B cell (primary cell): ENCODE data around the gene EPHB1. TPM values are rescaled to one million over a fixed set of nuclear protein-coding genes. Genes with fewer than 3 reads are reported as not detected.
"Not testable (repeated sequence)": the region's sequence is repeated elsewhere in the genome, so short reads cannot be mapped to it uniquely, and the experiment has no call there.

Experiments
- ATAC-seq: fragments of 200-7000 bp; cut with Tn5 transposase; one replicate; pipeline ENCODE4 v1.10.0; 2021; ENCODE audit warnings: low read depth, mild to moderate bottlenecking, moderate number of reproducible peaks, moderate library complexity
- CTCF ChIA-PET: fragments of 350-600 bp; sonication (Branson Sonifier 250); formaldehyde crosslinking; loops from one replicate; lab custom pipeline; 2021; ENCODE audit warnings: antibody characterized with exemption, inconsistent platforms; lab: Charles Lee
- POLR2A ChIA-PET: fragments of 350-600 bp; sonication (Branson Sonifier 250); formaldehyde crosslinking; loops from one replicate; lab custom pipeline; 2021; ENCODE audit warnings: antibody characterized with exemption; lab: Charles Lee
- DNase-seq: peaks from one replicate; pipeline ENCODE4 v3.0.0; 2013
- H2AFZ ChIP-seq: 2 replicates; pipeline ENCODE4 v1.6.1; 2012; ENCODE audit warnings: mild to moderate bottlenecking, low read depth, low read length; ENCODE audit not compliant: insufficient read depth, poor library complexity, severe bottlenecking
- H3K27ac ChIP-seq, 2 donors: 1 replicate in 1 of 2; 2 replicates in 1 of 2; pipeline ENCODE4 v1.5.1; 2012 to 2013; ENCODE audit warnings: low read length in 2 of 2, mild to moderate bottlenecking in 2 of 2, moderate library complexity in 1 of 2
- H3K27me3 ChIP-seq, 4 experiments: fragments of 200-600 bp in 1 of 4; sonication (generic) in 1 of 4; replicated peaks in 1 of 4; 1 replicate in 2 of 4; 2 replicates in 2 of 4; pipeline versions ENCODE4 v1.6.1 to v1.7.0; 2013 to 2016; ENCODE audit warnings: low read length in 3 of 4, mild to moderate bottlenecking in 2 of 4, mixed read lengths in 1 of 4, moderate library complexity in 1 of 4; ENCODE audit not compliant: insufficient read depth in 4 of 4, control insufficient read depth in 3 of 4; ENCODE audit errors: control extremely low read depth in 1 of 4
- H3K36me3 ChIP-seq, 2 experiments: replicated peaks in 1 of 2; 1 replicate in 1 of 2; 2 replicates in 1 of 2; pipeline versions ENCODE4 v1.6.1 to v1.7.1; 2013; ENCODE audit warnings: low read length in 1 of 2; ENCODE audit not compliant: insufficient read depth in 2 of 2, control insufficient read depth in 1 of 2; ENCODE audit errors: control extremely low read depth in 1 of 2, extremely low read depth in 1 of 2
- H3K4me1 ChIP-seq, 2 donors: fragments of 200-600 bp in 1 of 2; sonication (generic) in 1 of 2; 1 replicate in 1 of 2; 2 replicates in 1 of 2; pipeline versions ENCODE4 v1.5.1 to v1.6.1; 2013 to 2017; ENCODE audit warnings: low read length in 2 of 2; ENCODE audit not compliant: control insufficient read depth in 2 of 2, insufficient read depth in 2 of 2
- H3K4me2 ChIP-seq: replicated peaks from 2 replicates; pipeline ENCODE3; 2012; ENCODE audit warnings: mild to moderate bottlenecking, low read depth, low read length; ENCODE audit not compliant: poor library complexity, severe bottlenecking
- H3K4me3 ChIP-seq, 5 experiments: fragments of 200-600 bp in 1 of 5; sonication (generic) in 1 of 5; 1 replicate in 3 of 5; 2 replicates in 2 of 5; pipeline versions ENCODE4 v1.5.1 to v1.7.0; 2011 to 2016; ENCODE audit warnings: low read length in 4 of 5, mild to moderate bottlenecking in 4 of 5, low read depth in 2 of 5, control low read depth in 1 of 5, moderate library complexity in 1 of 5; ENCODE audit not compliant: insufficient read depth in 1 of 5; ENCODE audit errors: control extremely low read depth in 1 of 5, extremely low read depth in 1 of 5
- H3K79me2 ChIP-seq: fragments of 200-600 bp; sonication (generic); one replicate; pipeline ENCODE4 v1.6.0; 2016; ENCODE audit warnings: low read length; ENCODE audit not compliant: control insufficient read depth, insufficient read depth
- H3K9ac ChIP-seq: fragments of 200-600 bp; sonication (generic); 2 replicates; pipeline ENCODE4 v1.6.1; 2017; ENCODE audit warnings: mild to moderate bottlenecking, low read length, moderate library complexity
- H3K9me3 ChIP-seq, 3 donors: one replicate each; pipeline versions ENCODE4 v1.6.1 to v1.7.1; 2013; ENCODE audit warnings: low read length in 2 of 3; ENCODE audit not compliant: control insufficient read depth in 2 of 3, insufficient read depth in 1 of 3; ENCODE audit errors: control extremely low read depth in 1 of 3
- H4K20me1 ChIP-seq: 2 replicates; pipeline ENCODE4 v1.6.0; 2012; ENCODE audit warnings: mild to moderate bottlenecking, low read length; ENCODE audit not compliant: insufficient read depth, control insufficient read depth, poor library complexity, severe bottlenecking
- H3K27ac Mint-ChIP-seq: one replicate; pipeline ENCODE4 v1.8.0; 2021; ENCODE audit warnings: mixed read lengths
- H3K27me3 Mint-ChIP-seq: one replicate; pipeline ENCODE4 v1.8.0; 2021; ENCODE audit warnings: mixed read lengths
- H3K4me1 Mint-ChIP-seq: one replicate; pipeline ENCODE4 v1.8.0; 2021; ENCODE audit warnings: mixed read lengths
- H3K4me3 Mint-ChIP-seq: one replicate; pipeline ENCODE4 v1.8.0; 2021; ENCODE audit warnings: mixed read lengths
- H3K9me3 Mint-ChIP-seq: one replicate; pipeline ENCODE4 v1.8.0; 2022; ENCODE audit warnings: mixed read lengths; ENCODE audit not compliant: insufficient read depth
- CTCF ChIP-seq: fragments of 200-600 bp; IDR thresholded peaks from one replicate; pipeline ENCODE4 v1.8.0; 2022; ENCODE audit warnings: antibody characterized with exemption, mild to moderate bottlenecking
- EZH2 ChIP-seq: IDR thresholded peaks from 2 replicates; pipeline ENCODE4 v1.6.1; 2012; ENCODE audit warnings: borderline replicate concordance, low read depth, mild to moderate bottlenecking, moderate library complexity, low read length; ENCODE audit not compliant: insufficient read depth, poor library complexity, severe bottlenecking
- WGBS: methylation state at CpG from one replicate; pipeline ENCODE4 v1.1.5; 2013; ENCODE audit warnings: missing lambda C conversion rate; ENCODE audit not compliant: insufficient coverage; 5-methylcytosine and 5-hydroxymethylcytosine counted together
- intact Hi-C: fragments of 100-400 bp; cut with micrococcal nuclease; formaldehyde crosslinking; loops from one replicate; pipeline ENCODE4 v1.10.0; 2022
- polyA plus RNA-seq: library from polyadenylated mRNA; depleted of rRNA; stranded (reverse); fragments of >200 nt; gene quantifications from 2 replicates; pipeline ENCODE4 v1.2.3, GENCODE V29; 2012
- total RNA-seq, 2 donors: library from RNA; stranded (reverse); fragments of 120-200 nt in 1 of 2; gene quantifications; 1 replicate in 1 of 2; 2 replicates in 1 of 2; pipeline versions ENCODE4 v1.2.3 to v1.2.4, GENCODE V29; 2013 to 2022

EPHB1 gene
- total and polyA plus RNA-seq, 2 donors (not counting 1 experiment from before 2014, with no cell fraction given) = 0.01 TPM; not detected in 1

DNA sequence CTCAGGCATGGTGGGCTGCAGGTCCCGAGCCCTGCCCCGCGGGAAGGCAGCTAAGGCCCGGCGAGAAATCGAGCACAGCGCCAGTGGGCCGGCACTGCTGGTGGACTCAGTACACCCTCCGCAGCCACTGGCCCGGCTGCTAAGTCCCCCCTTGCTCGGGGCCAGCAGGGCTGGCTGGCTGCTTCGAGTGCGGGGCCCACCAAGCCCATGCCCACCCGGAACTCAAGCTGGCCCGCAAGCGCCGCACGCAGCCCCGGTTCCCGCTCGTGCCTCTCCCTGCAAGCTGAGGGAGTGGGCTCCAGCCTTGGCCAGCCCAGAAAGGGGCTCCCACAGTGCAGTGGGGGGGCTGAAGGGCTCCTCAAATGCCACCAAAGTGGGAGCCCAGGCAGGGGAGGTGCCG lies 244.5 kb downstream of the EPHB1 start:
- H3K4me1 ChIP-seq, POLR2A ChIA-PET, H3K27ac ChIP-seq, ATAC-seq, H3K4me3 Mint-ChIP-seq, H3K9me3 Mint-ChIP-seq, H3K27ac Mint-ChIP-seq, H3K9ac ChIP-seq, intact Hi-C loops, H3K36me3 ChIP-seq, H3K4me2 ChIP-seq, H3K4me3 ChIP-seq, H3K9me3 ChIP-seq, H3K27me3 Mint-ChIP-seq, H3K79me2 ChIP-seq, H4K20me1 ChIP-seq, DNase-seq, H3K27me3 ChIP-seq, H3K4me1 Mint-ChIP-seq, CTCF ChIA-PET, H2AFZ ChIP-seq: not testable (repeated sequence)
- 97% methylated on average over 14 of the region's 22 CpGs for WGBS

GRCh38 chr3:135040321-135041240 lies 245.5 kb downstream of the EPHB1 start:
- Histone ChIP-seq H3K27ac (no peak overlapping the region), H3K4me3 (no peak overlapping the region), H4K20me1 (no peaks in the 10 kb centered on the region), H3K27me3 (no peaks in the 10 kb centered on the region), H3K9ac (no peak overlapping the region), H3K4me2 (no peak overlapping the region), H3K36me3 (no peaks in the 10 kb centered on the region), H3K4me1 (no peaks in the 10 kb centered on the region), H3K79me2 (no peaks in the 10 kb centered on the region), H3K9me3 (no peaks in the 10 kb centered on the region), H2AFZ (no peak overlapping the region)
- DNase-seq (no peak), ATAC-seq (no peak)
- TF ChIP-seq EZH2 (no peak), CTCF (no peak)
- H3K27me3 Mint-ChIP-seq = no peaks in the 10 kb centered on the region
- H3K4me1 Mint-ChIP-seq = no peaks in the 10 kb centered on the region
- intact Hi-C loops = no loop called here
- ChIA-PET CTCF (no interaction called here), POLR2A (no interaction called here)
- no peak overlapping the region for H3K4me3 Mint-ChIP-seq
- H3K9me3 Mint-ChIP-seq = no peaks in the 10 kb centered on the region
- H3K27ac Mint-ChIP-seq = no peak overlapping the region
- 100% methylated on average over 1 of the region's 8 CpGs for WGBS
